Gastrocnemius medialis (tissue), 4 donors: ENCODE data around the gene KRTDAP. TPM values are rescaled to one million over a fixed set of nuclear protein-coding genes. Genes with fewer than 3 reads are reported as not detected.

ENCODE experiments used
- ATAC-seq, 2 donors: fragments of 150-250 bp; one replicate each; pipeline ENCODE4 v1.9.1; 2016
- DNase-seq, 2 donors: peaks; one replicate each; pipeline ENCODE4 v3.0.0-alpha.2; 2019
- H3K27ac ChIP-seq, 4 donors: fragments of 200-600 bp; sonication (generic); 1 replicate in 1 of 4; 2 replicates in 3 of 4; pipeline ENCODE4 v1.5.1; 2016 to 2018; ENCODE audit warnings: mild to moderate bottlenecking in 2 of 4, moderate library complexity in 1 of 4
- H3K27me3 ChIP-seq, 3 donors: fragments of 200-600 bp; sonication (generic) in 2 of 3; 1 replicate in 1 of 3; 2 replicates in 2 of 3; pipeline versions ENCODE4 v1.5.1 to v1.6.0; 2016 to 2019; ENCODE audit warnings: mild to moderate bottlenecking in 1 of 3, moderate library complexity in 1 of 3
- H3K36me3 ChIP-seq, 2 donors: fragments of 200-600 bp; sonication (generic) in 1 of 2; one replicate each; pipeline ENCODE4 v1.5.1; 2017 to 2018
- H3K4me1 ChIP-seq, 2 donors: fragments of 200-600 bp; sonication (generic) in 1 of 2; one replicate each; pipeline ENCODE4 v1.5.1; 2016 to 2017; ENCODE audit warnings: mild to moderate bottlenecking in 2 of 2
- H3K4me3 ChIP-seq, 4 donors: fragments of 200-600 bp; sonication (generic) in 3 of 4; 1 replicate in 1 of 4; 2 replicates in 3 of 4; pipeline ENCODE4 v1.5.1; 2016 to 2019; ENCODE audit warnings: mild to moderate bottlenecking in 2 of 4
- H3K9me3 ChIP-seq, 3 donors: fragments of 200-600 bp; sonication (generic) in 2 of 3; 1 replicate in 1 of 3; 2 replicates in 2 of 3; pipeline ENCODE4 v1.5.1; 2016 to 2019
- POLR2A ChIP-seq, 2 donors: fragments of 450-650 bp; IDR thresholded peaks; one replicate each; pipeline ENCODE4 v1.6.1; 2017; ENCODE audit warnings: antibody characterized with exemption in 2 of 2, mild to moderate bottlenecking in 2 of 2, moderate library complexity in 2 of 2
- in situ Hi-C, 4 donors: fragments of 200-750 bp; cut with MboI; loops; one replicate each; pipeline versions ENCODE4 v1.15.0 to v1.8.0; 2017; ENCODE audit warnings: low sequenced_read_pairs in 4 of 4
- intact Hi-C: fragments of 100-400 bp; cut with DNase I; formaldehyde crosslinking; loops from one replicate; pipeline ENCODE4 v1.15.1; 2023; ENCODE audit warnings: low total_unique reads
- total RNA-seq, 4 donors: library from RNA; depleted of rRNA; stranded (reverse); fragments of >200 nt; gene quantifications; one replicate each; pipeline versions ENCODE4 v1.1.0 to v1.2.3, GENCODE V29; 2016
- TF ChIP-seq, protein P1 (sequence below), 5 experiments: fragments of 450-650 bp in 3 of 5; fragments of 200-600 bp in 2 of 5; sonication (generic) in 2 of 5; IDR thresholded peaks in 4 of 5; conservative IDR thresholded peaks in 1 of 5; 1 replicate in 4 of 5; 2 replicates in 1 of 5; pipeline ENCODE4 v1.5.1; 2016 to 2019; ENCODE audit warnings: antibody characterized with exemption in 5 of 5, mild to moderate bottlenecking in 3 of 5, moderate library complexity in 3 of 5

Gene KRTDAP
- total RNA-seq, 4 donors from 2014 or later: not detected

DNA sequence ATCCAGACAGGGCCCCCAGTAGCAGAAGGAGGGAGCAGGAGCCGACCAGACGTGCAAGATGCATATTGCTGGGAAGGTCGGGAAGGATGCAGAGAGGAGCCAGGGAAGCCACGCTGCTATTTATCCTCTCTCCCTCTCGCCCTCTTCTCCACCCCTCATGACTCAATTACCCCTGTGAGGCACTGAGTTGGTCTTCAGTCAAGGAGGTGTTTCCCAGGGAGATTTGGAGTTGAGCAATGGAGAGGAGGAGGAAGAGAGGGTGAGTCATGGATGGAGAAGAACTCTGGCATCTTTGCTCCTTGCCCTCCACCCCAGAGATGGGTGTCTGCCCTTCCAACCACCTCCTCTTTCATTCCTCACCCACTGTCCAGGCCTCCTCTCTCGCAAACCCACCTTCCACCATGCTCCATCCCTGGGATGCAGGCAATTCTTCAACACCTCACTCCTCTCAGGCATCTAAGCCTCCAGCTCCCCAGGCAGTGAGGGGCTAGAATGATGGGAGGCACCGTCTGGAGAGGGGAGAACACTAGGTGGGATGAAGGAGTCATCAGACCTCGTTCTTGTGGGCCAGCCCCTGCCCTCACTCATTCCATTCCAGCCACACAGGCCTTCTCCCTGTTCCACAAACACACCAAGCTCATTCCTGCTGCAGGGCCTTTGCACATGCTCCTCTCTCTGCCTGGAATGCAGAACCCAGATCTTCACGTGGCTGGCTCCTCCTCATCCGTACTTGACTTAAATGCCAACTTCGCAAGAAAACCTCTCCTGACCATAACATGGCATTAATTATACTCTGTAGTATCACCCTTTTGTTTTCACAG, 38.2 kb upstream of the KRTDAP start, which contains the start of gene SBSN:
Gene SBSN (minus strand): TSS at position 94 of the 821 bp plus-strand sequence. CDS start 30 bp downstream, at position 64.
- no peak for TF ChIP-seq POLR2A (IDR thresholded peaks at IDR 0.05)
- no peak for DNase-seq
- no peak for ATAC-seq
- H3K4me3 ChIP-seq: no peak within 1 kb of the TSS
- no peaks in the 10 kb centered on the region for H3K36me3 ChIP-seq
- H3K4me1 ChIP-seq: no peaks in the 10 kb centered on the region
- intact Hi-C loops (no loop called here), in situ Hi-C loops (loop anchor here in 1 of 4 donors (25.0 kb wide), 1 partner anchor 184 kb away; the partner anchor contains the start of genes KMT2B and ZBTB32)
- H3K27me3 ChIP-seq: peaks cover 20 to 52% (median 41%) of the 10 kb centered on the region in 3 donors
- no peak within 1 kb of the TSS for H3K27ac ChIP-seq
- H3K9me3 ChIP-seq: no peaks in the 10 kb centered on the region

DNA sequence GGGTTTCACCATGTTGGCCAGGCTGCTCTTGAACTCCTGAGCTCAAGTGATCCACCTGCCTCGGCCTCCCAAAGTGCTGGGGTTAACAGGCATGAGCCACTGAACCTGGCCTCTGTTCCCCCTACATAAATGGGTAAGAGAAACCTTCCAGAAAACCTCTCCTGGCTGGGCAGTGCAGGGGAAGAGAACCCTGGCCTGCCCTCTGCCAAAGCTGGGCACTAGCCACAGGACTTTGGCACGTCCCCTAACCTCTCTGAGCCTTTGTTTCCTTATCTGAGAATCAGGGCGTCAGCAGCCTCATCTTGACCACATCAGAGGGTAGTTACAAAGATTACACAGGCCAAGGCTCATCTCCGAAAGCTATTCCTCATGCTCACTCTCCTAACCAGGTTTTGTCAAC, 35.6 kb upstream of the KRTDAP start:
- H3K36me3 ChIP-seq: no peaks in the 10 kb centered on the region
- H3K4me3 ChIP-seq: no peak overlapping the region
- no peak for TF ChIP-seq POLR2A (IDR thresholded peaks at IDR 0.05)
- TF ChIP-seq, protein P1, sequence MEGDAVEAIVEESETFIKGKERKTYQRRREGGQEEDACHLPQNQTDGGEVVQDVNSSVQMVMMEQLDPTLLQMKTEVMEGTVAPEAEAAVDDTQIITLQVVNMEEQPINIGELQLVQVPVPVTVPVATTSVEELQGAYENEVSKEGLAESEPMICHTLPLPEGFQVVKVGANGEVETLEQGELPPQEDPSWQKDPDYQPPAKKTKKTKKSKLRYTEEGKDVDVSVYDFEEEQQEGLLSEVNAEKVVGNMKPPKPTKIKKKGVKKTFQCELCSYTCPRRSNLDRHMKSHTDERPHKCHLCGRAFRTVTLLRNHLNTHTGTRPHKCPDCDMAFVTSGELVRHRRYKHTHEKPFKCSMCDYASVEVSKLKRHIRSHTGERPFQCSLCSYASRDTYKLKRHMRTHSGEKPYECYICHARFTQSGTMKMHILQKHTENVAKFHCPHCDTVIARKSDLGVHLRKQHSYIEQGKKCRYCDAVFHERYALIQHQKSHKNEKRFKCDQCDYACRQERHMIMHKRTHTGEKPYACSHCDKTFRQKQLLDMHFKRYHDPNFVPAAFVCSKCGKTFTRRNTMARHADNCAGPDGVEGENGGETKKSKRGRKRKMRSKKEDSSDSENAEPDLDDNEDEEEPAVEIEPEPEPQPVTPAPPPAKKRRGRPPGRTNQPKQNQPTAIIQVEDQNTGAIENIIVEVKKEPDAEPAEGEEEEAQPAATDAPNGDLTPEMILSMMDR (IDR thresholded peaks at IDR 0.05 in 4 of 5, conservative IDR thresholded peaks at IDR 0.05 in 1 of 5): no peak
- no peaks in the 10 kb centered on the region for H3K9me3 ChIP-seq
- no peaks in the 10 kb centered on the region for H3K4me1 ChIP-seq
- DNase-seq: no peak
- intact Hi-C loops: no loop called here
- no peak overlapping the region for H3K27ac ChIP-seq
- ATAC-seq: no peak
- H3K27me3 ChIP-seq: peaks cover 15 to 33% (median 25%) of the 10 kb centered on the region in 3 donors
- in situ Hi-C loops: loop anchor here in 1 of 4 donors (25.0 kb wide), 1 partner anchor 186 kb away; the partner anchor contains the start of genes KMT2B and ZBTB32

DNA sequence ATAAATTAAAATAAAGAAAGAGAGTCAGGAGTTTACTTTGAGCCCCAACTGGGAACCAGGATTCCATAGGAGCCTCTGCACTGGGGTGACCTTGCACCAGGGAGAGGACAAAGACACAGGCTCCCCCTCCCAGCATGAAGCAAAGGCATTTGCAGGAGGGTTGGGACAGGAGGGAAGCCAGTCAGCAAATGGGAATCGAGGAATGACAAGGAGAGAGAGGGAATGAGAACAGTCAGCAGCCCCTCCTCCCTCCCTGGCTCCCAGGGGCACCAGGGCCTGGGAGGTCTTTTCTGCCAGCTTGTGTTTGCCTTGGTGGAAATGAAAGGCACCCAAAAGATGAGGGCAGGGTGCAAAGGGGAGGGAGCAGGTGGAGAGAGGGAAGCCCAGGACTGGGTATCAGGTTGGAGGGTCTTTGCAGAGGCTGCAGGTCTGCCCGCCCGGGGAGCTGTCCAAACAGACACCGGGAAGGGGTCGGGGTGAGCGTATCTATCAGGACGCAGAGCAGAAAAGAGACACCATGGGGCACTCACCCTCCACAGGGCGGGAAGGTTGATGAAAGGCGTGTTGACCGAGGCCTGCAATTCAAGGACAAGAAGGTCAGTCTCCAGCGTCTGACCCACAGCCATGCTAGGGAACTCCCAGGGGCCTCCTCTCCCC, 34.0 kb upstream of the KRTDAP start:
- DNase-seq (no peak), ATAC-seq (no peak)
- intact Hi-C loops (no loop called here), in situ Hi-C loops (no loop called here)
- H3K4me1 ChIP-seq: no peaks in the 10 kb centered on the region
- TF ChIP-seq POLR2A (IDR thresholded peaks at IDR 0.05): no peak
- TF ChIP-seq, protein P1 (IDR thresholded peaks at IDR 0.05 in 4 of 5, conservative IDR thresholded peaks at IDR 0.05 in 1 of 5): no peak
- no peak overlapping the region for H3K27ac ChIP-seq
- H3K36me3 ChIP-seq: no peaks in the 10 kb centered on the region
- peaks cover 12 to 20% (median 16%) of the 10 kb centered on the region in 3 donors for H3K27me3 ChIP-seq
- no peak overlapping the region for H3K4me3 ChIP-seq
- H3K9me3 ChIP-seq: no peaks in the 10 kb centered on the region

DNA sequence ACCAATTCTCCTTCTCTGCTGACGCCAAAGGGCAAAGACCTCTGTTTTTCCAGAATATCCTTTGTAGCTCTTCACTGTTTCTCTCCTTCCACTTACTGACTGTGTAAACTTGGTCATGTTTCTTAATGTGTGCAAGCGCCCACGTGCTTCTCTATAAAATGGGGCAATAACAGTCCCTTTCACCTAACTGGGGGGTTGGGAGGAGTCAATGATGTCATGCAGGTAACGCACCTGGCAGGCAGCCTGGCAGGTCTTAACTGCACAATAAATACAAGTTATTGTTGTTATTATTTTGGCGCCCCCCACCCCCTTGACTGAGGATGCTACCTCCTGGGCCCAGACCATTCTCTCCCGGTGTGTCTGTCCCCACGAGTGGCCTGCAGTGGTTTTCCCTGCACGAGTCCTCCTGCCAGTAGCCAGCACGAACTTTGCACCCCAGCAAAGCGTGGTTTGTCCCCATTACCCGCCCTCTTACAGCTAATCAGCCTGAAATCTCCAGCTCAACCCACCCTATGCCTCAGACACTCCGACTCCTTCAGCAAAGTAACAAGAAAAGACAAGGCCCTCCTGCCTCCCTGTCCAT, 32.6 kb upstream of the KRTDAP start:
- Histone ChIP-seq H3K27ac (no peak overlapping the region), H3K4me1 (no peaks in the 10 kb centered on the region), H3K4me3 (no peak overlapping the region), H3K9me3 (no peaks in the 10 kb centered on the region), H3K36me3 (no peaks in the 10 kb centered on the region), H3K27me3 (peaks cover 7 to 9% (median 7%) of the 10 kb centered on the region in 3 donors)
- in situ Hi-C loops: no loop called here
- TF ChIP-seq, protein P1 (IDR thresholded peaks at IDR 0.05 in 4 of 5, conservative IDR thresholded peaks at IDR 0.05 in 1 of 5): no peak
- TF ChIP-seq POLR2A (IDR thresholded peaks at IDR 0.05): no peak
- ATAC-seq (no peak), DNase-seq (no peak)
- intact Hi-C loops: no loop called here
